Retina (tissue), 1 donor: ENCODE results near the gene IGF2BP1.
"Not testable (repeated sequence)": the region's sequence is repeated elsewhere in the genome, so short reads cannot be mapped to it uniquely, and the experiment has no call there.

ENCODE experiments used
- DNase-seq: peaks from one replicate; pipeline ENCODE4 v3.0.0-alpha.2; 2016

The IGF2BP1 gene

GRCh38 chr17:48995974-48996721 is 1.0 kb upstream of the IGF2BP1 start:
- DNase-seq = peak; percentile 94

- DNase-seq = no peak
Measured at GRCh38 chr17:48996722-48997102, 473 bp upstream of the IGF2BP1 start.

- DNase-seq = peak; percentile 69
Measured at GRCh38 chr17:48997827-48998586, 822 bp downstream of the IGF2BP1 start.

- DNase-seq = no peak
Measured at GRCh38 chr17:48998587-48999440, 1.6 kb downstream of the IGF2BP1 start.

- DNase-seq = no peak
Measured at GRCh38 chr17:49000943-49001342, 3.8 kb downstream of the IGF2BP1 start.

- DNase-seq = no peak
Measured at GRCh38 chr17:49001671-49002070, 4.5 kb downstream of the IGF2BP1 start.

GRCh38 chr17:49002331-49002730 is 5.1 kb downstream of the IGF2BP1 start:
- no peak for DNase-seq

- no peak for DNase-seq
Measured at GRCh38 chr17:49002766-49003165, 5.6 kb downstream of the IGF2BP1 start.

GRCh38 chr17:49003557-49004511 is 6.6 kb downstream of the IGF2BP1 start:
- DNase-seq = peak; percentile 42

- no peak for DNase-seq
Measured at GRCh38 chr17:49005140-49005539, 8.0 kb downstream of the IGF2BP1 start.

- not testable (repeated sequence) for DNase-seq
Measured at GRCh38 chr17:49008908-49009307, 11.7 kb downstream of the IGF2BP1 start.

GRCh38 chr17:49012769-49013255 is 15.6 kb downstream of the IGF2BP1 start:
- DNase-seq = peak; percentile 58

GRCh38 chr17:49013311-49014213 is 16.4 kb downstream of the IGF2BP1 start:
- peak; percentile 81 for DNase-seq

GRCh38 chr17:49015179-49015923 is 18.2 kb downstream of the IGF2BP1 start:
- no peak for DNase-seq

- no peak for DNase-seq
Measured at GRCh38 chr17:49015924-49016774, 19.0 kb downstream of the IGF2BP1 start.

GRCh38 chr17:49016775-49017463 is 19.7 kb downstream of the IGF2BP1 start:
- peak; percentile 27 for DNase-seq

GRCh38 chr17:49018116-49018612 is 21.0 kb downstream of the IGF2BP1 start:
- DNase-seq = no peak

GRCh38 chr17:49018748-49019147 is 21.6 kb downstream of the IGF2BP1 start:
- DNase-seq = no peak
